A673 (cell line): ENCODE data around the gene MT1G. TPM values are rescaled to one million over a fixed set of nuclear protein-coding genes. Genes with fewer than 3 reads are reported as not detected.

Experiments used
- BruUV-seq: library from RNA; stranded (reverse); fragments of 400-500 nt; replicated peaks from 2 replicates; lab custom pipeline; 2021; lab: Mats Ljungman, UMichigan
- CTCF ChIA-PET: fragments of 300-600 bp; sonication (Branson Sonifier 250); formaldehyde crosslinking; loops from one replicate; lab custom pipeline; 2022; ENCODE audit warnings: antibody characterized with exemption; lab: Charles Lee
- POLR2A ChIA-PET: fragments of 300-600 bp; sonication (Branson Sonifier 250); formaldehyde crosslinking; loops from one replicate; lab custom pipeline; 2022; ENCODE audit warnings: antibody characterized with exemption; ENCODE audit not compliant: low non-redundant PET; lab: Charles Lee
- DNase-seq: peaks from one replicate; pipeline ENCODE4 v3.0.0-alpha.2; 2015; ENCODE audit warnings: low spot score
- H3K27ac ChIP-seq: fragments of 200-600 bp; sonication (generic); 2 replicates; pipeline ENCODE4 v1.5.1; 2016; ENCODE audit warnings: mixed run types, low read depth, mild to moderate bottlenecking, mixed read lengths, antibody characterized with exemption, low read length; ENCODE audit not compliant: poor library complexity, severe bottlenecking
- H3K27me3 ChIP-seq: fragments of 200-600 bp; sonication (generic); replicated peaks from 2 replicates; pipeline ENCODE4 v1.6.1; 2017; ENCODE audit warnings: mixed run types, low read depth, mild to moderate bottlenecking, mixed read lengths, antibody characterized with exemption, low read length; ENCODE audit not compliant: insufficient read depth, poor library complexity
- H3K36me3 ChIP-seq: fragments of 200-600 bp; sonication (generic); 2 replicates; pipeline ENCODE4 v1.6.1; 2016; ENCODE audit warnings: mixed run types, mild to moderate bottlenecking, mixed read lengths, antibody characterized with exemption, low read length; ENCODE audit not compliant: insufficient read depth, poor library complexity, severe bottlenecking
- H3K4me1 ChIP-seq: fragments of 200-600 bp; sonication (generic); 2 replicates; pipeline ENCODE4 v1.6.1; 2017; ENCODE audit warnings: mixed run types, mild to moderate bottlenecking, mixed read lengths, antibody characterized with exemption, low read length; ENCODE audit not compliant: insufficient read depth, poor library complexity, severe bottlenecking
- H3K4me3 ChIP-seq: fragments of 200-600 bp; sonication (generic); 2 replicates; pipeline ENCODE4 v1.5.1; 2016; ENCODE audit warnings: low read depth, mixed run types, mild to moderate bottlenecking, mixed read lengths, low read length; ENCODE audit not compliant: poor library complexity, severe bottlenecking
- H3K9me3 ChIP-seq: fragments of 200-600 bp; sonication (generic); 2 replicates; pipeline ENCODE4 v1.6.1; 2016; ENCODE audit warnings: mixed run types, low read depth, mild to moderate bottlenecking, mixed read lengths, antibody characterized with exemption, low read length; ENCODE audit not compliant: poor library complexity, severe bottlenecking
- CTCF ChIP-seq: fragments of 300-800, 200-600 bp; sonication (generic); conservative IDR thresholded peaks from 2 replicates; pipeline ENCODE4 v1.5.1; 2017; ENCODE audit warnings: low read depth, mild to moderate bottlenecking, antibody characterized with exemption, low read length, moderate library complexity, mixed read lengths
- EZH2 ChIP-seq: fragments of 200-600 bp; sonication (generic); IDR thresholded peaks from 2 replicates; pipeline ENCODE4 v1.6.1; 2017; ENCODE audit warnings: borderline replicate concordance, low read depth, mild to moderate bottlenecking, mixed read lengths, antibody characterized with exemption, low read length; ENCODE audit not compliant: poor library complexity, severe bottlenecking
- intact Hi-C: fragments of 100-400 bp; cut with micrococcal nuclease; formaldehyde crosslinking; loops from one replicate; pipeline ENCODE4 v1.10.0; 2022; ENCODE audit not compliant: unreplicated experiment
- total RNA-seq: library from RNA; stranded (reverse); gene quantifications from 2 replicates; pipeline ENCODE4 v1.2.3, GENCODE V29; 2021

MT1G gene
- total RNA-seq, 1 experiment from 2014 or later = 48.8 TPM

GRCh38 chr16:56691885-56692284 is 24.0 kb upstream of the MT1G start:
- intact Hi-C loops = no loop called here
- DNase-seq = no peak
- H3K27me3 ChIP-seq = no peaks in the 10 kb centered on the region
- peaks cover 6% of the 10 kb centered on the region for H3K4me1 ChIP-seq
- no peak overlapping the region for H3K27ac ChIP-seq
- no peak for TF ChIP-seq EZH2
- TF ChIP-seq CTCF = no peak
- ChIA-PET CTCF (no interaction called here), POLR2A (no interaction called here)
- H3K36me3 ChIP-seq = no peaks in the 10 kb centered on the region
- no TSS peak for BruUV-seq
- no peak overlapping the region for H3K4me3 ChIP-seq
- H3K9me3 ChIP-seq = no peaks in the 10 kb centered on the region

- ChIA-PET CTCF (no interaction called here), POLR2A (no interaction called here)
- H3K36me3 ChIP-seq = no peaks in the 10 kb centered on the region
- no TSS peak for BruUV-seq
- no peak overlapping the region for H3K4me3 ChIP-seq
- no peaks in the 10 kb centered on the region for H3K9me3 ChIP-seq
- H3K4me1 ChIP-seq = peaks cover 6% of the 10 kb centered on the region
- H3K27me3 ChIP-seq = no peaks in the 10 kb centered on the region
- H3K27ac ChIP-seq = no peak overlapping the region
- TF ChIP-seq EZH2 = no peak
- TF ChIP-seq CTCF = no peak
- DNase-seq = no peak
- intact Hi-C loops = no loop called here
Measured at GRCh38 chr16:56690420-56691122, 22.7 kb upstream of the MT1G start.

- TF ChIP-seq EZH2 (no peak), CTCF (no peak)
- CTCF ChIA-PET = no interaction called here
- H3K4me3 ChIP-seq = no peak overlapping the region
- peaks cover 6% of the 10 kb centered on the region for H3K4me1 ChIP-seq
- POLR2A ChIA-PET = no interaction called here
- H3K36me3 ChIP-seq = no peaks in the 10 kb centered on the region
- no TSS peak for BruUV-seq
- H3K27me3 ChIP-seq = no peaks in the 10 kb centered on the region
- no peaks in the 10 kb centered on the region for H3K9me3 ChIP-seq
- peak; percentile 58 for DNase-seq
- no peak overlapping the region for H3K27ac ChIP-seq
- intact Hi-C loops = no loop called here
Measured at GRCh38 chr16:56689171-56689570, 21.3 kb upstream of the MT1G start.
